ENCODE measurements around the gene SNX25. TPM values are rescaled to one million over a fixed set of nuclear protein-coding genes. Genes with fewer than 3 reads are reported as not detected.

Gene SNX25
- polyA plus RNA-seq, 1 donor from 2014 or later, result 6.4 TPM

- H3K27ac ChIP-seq (ENCODE audit: low read length), result no peak overlapping the region
- H3K9me3 ChIP-seq (ENCODE audit: low read length), result no peaks in the 10 kb centered on the region
- H3K79me2 ChIP-seq (replicated peaks; ENCODE audit: insufficient read depth, low read length), result no peaks in the 10 kb centered on the region
- TF ChIP-seq EP300 (conservative IDR thresholded peaks at IDR 0.05; ENCODE audit: poor library complexity, severe bottlenecking), result no peak
- no peak for TF ChIP-seq MXI1 (conservative IDR thresholded peaks at IDR 0.05; ENCODE audit: poor library complexity, severe bottlenecking)
- no peak for TF ChIP-seq POLR2AphosphoS5 (IDR thresholded peaks at IDR 0.05)
- no peak for TF ChIP-seq CTCF (IDR thresholded peaks at IDR 0.05; ENCODE audit: poor library complexity, severe bottlenecking)
- TF ChIP-seq REST (IDR thresholded peaks at IDR 0.05; ENCODE audit: borderline replicate concordance), result no peak
- TF ChIP-seq SMC3 (conservative IDR thresholded peaks at IDR 0.05; ENCODE audit: poor library complexity), result no peak
- TF ChIP-seq EZH2 (IDR thresholded peaks at IDR 0.05; ENCODE audit: borderline replicate concordance, insufficient read depth, low read length, poor library complexity, severe bottlenecking), result no peak
- no peak for TF ChIP-seq RAD21 (conservative IDR thresholded peaks at IDR 0.05)
- no peak for TF ChIP-seq TAF1 (IDR thresholded peaks at IDR 0.05; ENCODE audit: low read depth)
- no peak overlapping the region for H3K9ac ChIP-seq (ENCODE audit: low read length)
- no peaks in the 10 kb centered on the region for H3K9me2 ChIP-seq (ENCODE audit: insufficient read depth, low read length)
- no peak overlapping the region for H3K4me3 ChIP-seq (ENCODE audit: low read length)
- no peaks in the 10 kb centered on the region for H4K20me1 ChIP-seq (ENCODE audit: insufficient read depth)
- no peak overlapping the region for H3K4me2 ChIP-seq (ENCODE audit: low read length)
- no peaks in the 10 kb centered on the region for H3K27me3 ChIP-seq (ENCODE audit: insufficient read depth, low read depth, low read length)
- H3K36me3 ChIP-seq (ENCODE audit: insufficient read depth, low read length), result no peaks in the 10 kb centered on the region
- H3F3A ChIP-seq (ENCODE audit: insufficient read depth, low read length, poor library complexity, severe bottlenecking), result no peaks in the 10 kb centered on the region
- H2AFZ ChIP-seq (ENCODE audit: low read depth, low read length), result no peak overlapping the region
Observed at GRCh38 chr4:185290656-185291055, 81.3 kb downstream of the SNX25 start.

GRCh38 chr4:185293202-185293601, 83.8 kb downstream of the SNX25 start:
- H3K4me2 ChIP-seq (ENCODE audit: low read length), result no peak overlapping the region
- H3K9ac ChIP-seq (ENCODE audit: low read length), result no peak overlapping the region
- H2AFZ ChIP-seq (ENCODE audit: low read depth, low read length), result no peak overlapping the region
- H3K27ac ChIP-seq (ENCODE audit: low read length), result no peak overlapping the region
- no peaks in the 10 kb centered on the region for H3K79me2 ChIP-seq (replicated peaks; ENCODE audit: insufficient read depth, low read length)
- H3K27me3 ChIP-seq (ENCODE audit: insufficient read depth, low read depth, low read length), result no peaks in the 10 kb centered on the region
- no peak overlapping the region for H3K4me3 ChIP-seq (ENCODE audit: low read length)
- TF ChIP-seq EP300 (conservative IDR thresholded peaks at IDR 0.05; ENCODE audit: poor library complexity, severe bottlenecking), result no peak
- H3F3A ChIP-seq (ENCODE audit: insufficient read depth, low read length, poor library complexity, severe bottlenecking), result no peaks in the 10 kb centered on the region
- H3K36me3 ChIP-seq (ENCODE audit: insufficient read depth, low read length), result no peaks in the 10 kb centered on the region
- no peaks in the 10 kb centered on the region for H3K9me2 ChIP-seq (ENCODE audit: insufficient read depth, low read length)
- H4K20me1 ChIP-seq (ENCODE audit: insufficient read depth), result no peaks in the 10 kb centered on the region
- no peaks in the 10 kb centered on the region for H3K9me3 ChIP-seq (ENCODE audit: low read length)

Data from neural cell (in vitro differentiated cells).